Thyroid gland (tissue), 4 donors: ENCODE measurements around the gene DMWD.

Experiments
- CTCF ChIP-seq, 6 experiments: fragments of 200-600 bp in 3 of 6; fragments of 450-650 bp in 3 of 6; sonication (generic) in 3 of 6; IDR thresholded peaks; one replicate each; pipeline ENCODE4 v1.5.1; 2016 to 2019; ENCODE audit warnings: antibody characterized with exemption in 6 of 6, mild to moderate bottlenecking in 2 of 6, inconsistent platforms in 1 of 6, moderate library complexity in 1 of 6
- POLR2A ChIP-seq, 2 donors: fragments of 450-650 bp; IDR thresholded peaks; one replicate each; pipeline ENCODE4 v1.6.1; 2017; ENCODE audit warnings: antibody characterized with exemption in 2 of 2, mild to moderate bottlenecking in 2 of 2, moderate library complexity in 1 of 2

GRCh38 chr19:45793178-45793564, 526 bp upstream of the DMWD start:
- no peak for TF ChIP-seq POLR2A (IDR thresholded peaks at IDR 0.05)
- TF ChIP-seq CTCF (IDR thresholded peaks at IDR 0.05): no peak
